HepG2 (cell line): ENCODE data around the gene BPIFB2. TPM values are rescaled to one million over a fixed set of nuclear protein-coding genes. Genes with fewer than 3 reads are reported as not detected.

Experiments
- ESRRA ChIP-seq: sonication (generic); formaldehyde crosslinking; IDR thresholded peaks from 2 replicates; pipeline ENCODE4 v1.5.1; 2020; ENCODE audit warnings: mild to moderate bottlenecking, low read depth, missing genetic modification reagents
- HNRNPL ChIP-seq: fragments of 200-400 bp; formaldehyde crosslinking; IDR thresholded peaks from 2 replicates; pipeline ENCODE4 v1.6.1; 2017; ENCODE audit warnings: mild to moderate bottlenecking, low read depth, low read length
- SNRNP70 ChIP-seq: fragments of 200-400 bp; formaldehyde crosslinking; IDR thresholded peaks from 2 replicates; pipeline ENCODE4 v1.6.1; 2017; ENCODE audit warnings: mild to moderate bottlenecking, low read depth, low read length, moderate library complexity
- SRF ChIP-seq: IDR thresholded peaks from 2 replicates; pipeline ENCODE4 v1.6.1; 2011; ENCODE audit warnings: mild to moderate bottlenecking, low read depth, low read length, moderate library complexity
- TBX3 ChIP-seq: fragments of 450-650 bp; IDR thresholded peaks from 2 replicates; pipeline ENCODE4 v1.6.1; 2017; ENCODE audit warnings: antibody characterized with exemption, mild to moderate bottlenecking, inconsistent platforms, borderline replicate concordance
- TCF7L2 ChIP-seq: IDR thresholded peaks from 2 replicates; pipeline ENCODE4 v1.6.1; 2011; ENCODE audit warnings: mild to moderate bottlenecking, low read depth, low read length, moderate library complexity
- U2AF1 ChIP-seq: fragments of 200-400 bp; formaldehyde crosslinking; optimal IDR thresholded peaks from 2 replicates; pipeline ENCODE3; 2017; ENCODE audit warnings: mild to moderate bottlenecking, low read depth, low read length
- ZFP36L1 ChIP-seq: sonication (generic); formaldehyde crosslinking; IDR thresholded peaks from 2 replicates; pipeline ENCODE4 v1.8.0; 2022; ENCODE audit warnings: mild to moderate bottlenecking, missing genetic modification reagents, moderate library complexity
- ZFP82 ChIP-seq: sonication (generic); formaldehyde crosslinking; IDR thresholded peaks from 2 replicates; pipeline ENCODE4 v1.5.1; 2020; ENCODE audit warnings: mild to moderate bottlenecking, missing genetic modification reagents, borderline replicate concordance
- ZIK1 ChIP-seq: sonication (generic); formaldehyde crosslinking; IDR thresholded peaks from 2 replicates; pipeline ENCODE4 v1.5.0; 2020; ENCODE audit warnings: mild to moderate bottlenecking, low read depth, missing genetic modification reagents, borderline replicate concordance
- ZNF263 ChIP-seq: sonication (generic); formaldehyde crosslinking; IDR thresholded peaks from 2 replicates; pipeline ENCODE4 v1.4.0; 2020; ENCODE audit warnings: missing genetic modification reagents
- ZNF292 ChIP-seq: sonication (generic); formaldehyde crosslinking; IDR thresholded peaks from 2 replicates; pipeline ENCODE4 v1.8.1; 2022; ENCODE audit warnings: mild to moderate bottlenecking, low read depth, missing genetic modification reagents, borderline replicate concordance
- ZNF460 ChIP-seq: sonication (generic); formaldehyde crosslinking; IDR thresholded peaks from 2 replicates; pipeline ENCODE4 v1.5.1; 2020; ENCODE audit warnings: missing genetic modification reagents, mild to moderate bottlenecking, borderline replicate concordance
- ZNF598 ChIP-seq: sonication (generic); formaldehyde crosslinking; IDR thresholded peaks from 2 replicates; pipeline ENCODE4 v1.5.1; 2020; ENCODE audit warnings: mild to moderate bottlenecking, missing genetic modification reagents, borderline replicate concordance
- polyA plus RNA-seq, 8 experiments: library from polyadenylated mRNA; depleted of rRNA in 3 of 8; stranded (reverse) in 7 of 8; unstranded in 1 of 8; fragments of >200 nt; fragmentation: Illumina TruSeq in 4 of 8; extraction: Trizol in 4 of 8; gene quantifications; 2 replicates each; pipeline versions ENCODE4 v1.2.1 to v1.2.3, GENCODE V29; 2011 to 2016; ENCODE audit warnings: low read depth in 4 of 8, missing spikeins in 1 of 8, mixed read lengths in 1 of 8; ENCODE audit not compliant: insufficient read depth in 1 of 8
- total RNA-seq, 5 experiments: library from RNA; depleted of rRNA; stranded (reverse); fragments of >200 nt; fragmentation: Illumina TruSeq; extraction: Trizol; gene quantifications; 2 replicates each; pipeline ENCODE4 v1.2.3, GENCODE V29; 2016; ENCODE audit warnings: low read depth in 1 of 5
- TF ChIP-seq, protein P1 (sequence below): sonication (generic); formaldehyde crosslinking; IDR thresholded peaks from 2 replicates; pipeline ENCODE4 v1.9.0; 2022; ENCODE audit warnings: low read depth, missing genetic modification reagents
- TF ChIP-seq, protein P2 (sequence below): sonication (generic); formaldehyde crosslinking; IDR thresholded peaks from 2 replicates; pipeline ENCODE4 v1.4.0; 2020; ENCODE audit warnings: mild to moderate bottlenecking, missing genetic modification reagents
- TF ChIP-seq, protein P3 (sequence below): sonication (generic); formaldehyde crosslinking; IDR thresholded peaks from 2 replicates; pipeline ENCODE4 v1.8.0; 2023; ENCODE audit warnings: mild to moderate bottlenecking, missing genetic modification reagents
- TF ChIP-seq, protein P4 (sequence below): IDR thresholded peaks from 2 replicates; pipeline ENCODE4 v1.6.1; 2016; ENCODE audit warnings: low read depth, missing genetic modification reagents, missing compliant biosample characterization

Gene BPIFB2
- total and polyA plus RNA-seq, 2 of the 13 experiments (the other 11 are each of a cell fraction or from before 2014, with no cell fraction given), result 54.5 to 902 TPM

DNA sequence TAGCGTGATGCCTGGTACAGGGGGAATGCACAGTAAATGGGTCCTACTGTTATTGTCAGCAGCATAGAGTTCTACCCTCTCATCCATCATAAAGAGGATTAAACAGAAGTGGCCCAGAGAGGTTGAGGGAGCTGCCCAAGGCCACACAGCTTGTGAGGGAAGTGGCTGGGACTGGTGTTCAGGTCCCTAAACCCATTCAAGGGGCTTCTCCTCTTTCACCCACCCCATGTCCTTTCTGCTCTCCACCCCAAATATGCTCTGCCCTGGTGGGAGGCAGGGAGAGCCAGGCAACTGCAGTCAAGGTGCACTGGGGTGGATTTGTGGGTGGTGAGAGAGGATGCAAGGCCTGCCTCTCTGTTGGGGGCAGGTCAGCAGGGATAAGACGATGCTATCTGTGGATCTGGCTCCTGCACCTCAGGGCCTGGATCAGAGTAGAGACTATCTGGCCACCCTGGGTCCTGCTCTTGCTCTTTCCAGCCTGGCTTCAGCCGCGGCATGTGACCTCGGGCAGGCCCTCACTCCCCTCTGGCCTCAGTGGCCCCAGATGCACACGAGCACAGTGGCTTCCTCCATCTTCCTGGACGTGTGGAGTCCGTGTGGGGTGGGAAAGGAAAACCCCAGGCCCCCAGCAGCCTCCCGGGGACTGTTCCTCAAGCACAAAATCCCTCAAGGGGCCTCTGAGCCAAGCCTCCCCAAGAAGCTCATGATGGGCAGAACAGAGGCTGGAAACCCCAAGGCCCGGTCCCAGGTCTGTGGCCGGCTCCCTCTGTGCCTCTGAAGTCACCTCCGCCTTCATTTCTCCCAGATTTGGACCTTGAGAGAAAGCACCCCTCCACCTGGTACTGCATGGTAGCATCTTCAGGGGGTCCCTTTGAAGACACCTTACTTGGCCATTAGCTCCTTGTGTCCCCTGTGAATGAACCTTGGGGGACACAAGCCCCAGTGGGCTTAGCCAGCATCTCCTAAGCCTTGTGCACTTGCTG is 20.6 kb downstream of the BPIFB2 start (continued):
- no peak for TF ChIP-seq ZFP36L1
- TF ChIP-seq ZNF263, result no peak
- TF ChIP-seq HNRNPL, result no peak
- TF ChIP-seq, protein P1, sequence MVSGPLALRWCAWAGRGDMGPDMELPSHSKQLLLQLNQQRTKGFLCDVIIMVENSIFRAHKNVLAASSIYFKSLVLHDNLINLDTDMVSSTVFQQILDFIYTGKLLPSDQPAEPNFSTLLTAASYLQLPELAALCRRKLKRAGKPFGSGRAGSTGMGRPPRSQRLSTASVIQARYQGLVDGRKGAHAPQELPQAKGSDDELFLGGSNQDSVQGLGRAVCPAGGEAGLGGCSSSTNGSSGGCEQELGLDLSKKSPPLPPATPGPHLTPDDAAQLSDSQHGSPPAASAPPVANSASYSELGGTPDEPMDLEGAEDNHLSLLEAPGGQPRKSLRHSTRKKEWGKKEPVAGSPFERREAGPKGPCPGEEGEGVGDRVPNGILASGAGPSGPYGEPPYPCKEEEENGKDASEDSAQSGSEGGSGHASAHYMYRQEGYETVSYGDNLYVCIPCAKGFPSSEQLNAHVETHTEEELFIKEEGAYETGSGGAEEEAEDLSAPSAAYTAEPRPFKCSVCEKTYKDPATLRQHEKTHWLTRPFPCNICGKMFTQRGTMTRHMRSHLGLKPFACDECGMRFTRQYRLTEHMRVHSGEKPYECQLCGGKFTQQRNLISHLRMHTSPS (CRISPR knock-in tag), result no peak
- TF ChIP-seq, protein P2, sequence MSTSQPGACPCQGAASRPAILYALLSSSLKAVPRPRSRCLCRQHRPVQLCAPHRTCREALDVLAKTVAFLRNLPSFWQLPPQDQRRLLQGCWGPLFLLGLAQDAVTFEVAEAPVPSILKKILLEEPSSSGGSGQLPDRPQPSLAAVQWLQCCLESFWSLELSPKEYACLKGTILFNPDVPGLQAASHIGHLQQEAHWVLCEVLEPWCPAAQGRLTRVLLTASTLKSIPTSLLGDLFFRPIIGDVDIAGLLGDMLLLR, result no peak
- no peak for TF ChIP-seq SNRNP70
- TF ChIP-seq ZNF292, result no peak
- no peak for TF ChIP-seq ZIK1
- TF ChIP-seq, protein P3, sequence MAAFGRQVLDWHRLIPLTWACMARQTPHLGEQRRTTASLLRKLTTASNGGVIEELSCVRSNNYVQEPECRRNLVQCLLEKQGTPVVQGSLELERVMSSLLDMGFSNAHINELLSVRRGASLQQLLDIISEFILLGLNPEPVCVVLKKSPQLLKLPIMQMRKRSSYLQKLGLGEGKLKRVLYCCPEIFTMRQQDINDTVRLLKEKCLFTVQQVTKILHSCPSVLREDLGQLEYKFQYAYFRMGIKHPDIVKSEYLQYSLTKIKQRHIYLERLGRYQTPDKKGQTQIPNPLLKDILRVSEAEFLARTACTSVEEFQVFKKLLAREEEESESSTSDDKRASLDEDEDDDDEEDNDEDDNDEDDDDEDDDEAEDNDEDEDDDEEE, result no peak
- no peak for TF ChIP-seq ZFP82 (CRISPR knock-in tag)
- TF ChIP-seq TCF7L2, result no peak
- TF ChIP-seq U2AF1, result peak; percentile 15
- TF ChIP-seq, protein P4, sequence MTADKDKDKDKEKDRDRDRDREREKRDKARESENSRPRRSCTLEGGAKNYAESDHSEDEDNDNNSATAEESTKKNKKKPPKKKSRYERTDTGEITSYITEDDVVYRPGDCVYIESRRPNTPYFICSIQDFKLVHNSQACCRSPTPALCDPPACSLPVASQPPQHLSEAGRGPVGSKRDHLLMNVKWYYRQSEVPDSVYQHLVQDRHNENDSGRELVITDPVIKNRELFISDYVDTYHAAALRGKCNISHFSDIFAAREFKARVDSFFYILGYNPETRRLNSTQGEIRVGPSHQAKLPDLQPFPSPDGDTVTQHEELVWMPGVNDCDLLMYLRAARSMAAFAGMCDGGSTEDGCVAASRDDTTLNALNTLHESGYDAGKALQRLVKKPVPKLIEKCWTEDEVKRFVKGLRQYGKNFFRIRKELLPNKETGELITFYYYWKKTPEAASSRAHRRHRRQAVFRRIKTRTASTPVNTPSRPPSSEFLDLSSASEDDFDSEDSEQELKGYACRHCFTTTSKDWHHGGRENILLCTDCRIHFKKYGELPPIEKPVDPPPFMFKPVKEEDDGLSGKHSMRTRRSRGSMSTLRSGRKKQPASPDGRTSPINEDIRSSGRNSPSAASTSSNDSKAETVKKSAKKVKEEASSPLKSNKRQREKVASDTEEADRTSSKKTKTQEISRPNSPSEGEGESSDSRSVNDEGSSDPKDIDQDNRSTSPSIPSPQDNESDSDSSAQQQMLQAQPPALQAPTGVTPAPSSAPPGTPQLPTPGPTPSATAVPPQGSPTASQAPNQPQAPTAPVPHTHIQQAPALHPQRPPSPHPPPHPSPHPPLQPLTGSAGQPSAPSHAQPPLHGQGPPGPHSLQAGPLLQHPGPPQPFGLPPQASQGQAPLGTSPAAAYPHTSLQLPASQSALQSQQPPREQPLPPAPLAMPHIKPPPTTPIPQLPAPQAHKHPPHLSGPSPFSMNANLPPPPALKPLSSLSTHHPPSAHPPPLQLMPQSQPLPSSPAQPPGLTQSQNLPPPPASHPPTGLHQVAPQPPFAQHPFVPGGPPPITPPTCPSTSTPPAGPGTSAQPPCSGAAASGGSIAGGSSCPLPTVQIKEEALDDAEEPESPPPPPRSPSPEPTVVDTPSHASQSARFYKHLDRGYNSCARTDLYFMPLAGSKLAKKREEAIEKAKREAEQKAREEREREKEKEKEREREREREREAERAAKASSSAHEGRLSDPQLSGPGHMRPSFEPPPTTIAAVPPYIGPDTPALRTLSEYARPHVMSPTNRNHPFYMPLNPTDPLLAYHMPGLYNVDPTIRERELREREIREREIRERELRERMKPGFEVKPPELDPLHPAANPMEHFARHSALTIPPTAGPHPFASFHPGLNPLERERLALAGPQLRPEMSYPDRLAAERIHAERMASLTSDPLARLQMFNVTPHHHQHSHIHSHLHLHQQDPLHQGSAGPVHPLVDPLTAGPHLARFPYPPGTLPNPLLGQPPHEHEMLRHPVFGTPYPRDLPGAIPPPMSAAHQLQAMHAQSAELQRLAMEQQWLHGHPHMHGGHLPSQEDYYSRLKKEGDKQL (CRISPR knock-in tag), result no peak
- no peak for TF ChIP-seq SRF
- TF ChIP-seq ZNF460, result no peak
- no peak for TF ChIP-seq TBX3
- TF ChIP-seq ESRRA (CRISPR knock-in tag), result no peak
- no peak for TF ChIP-seq ZNF598 (CRISPR knock-in tag)
